ENCODE data around the gene PLEKHA6. TPM values are rescaled to one million over a fixed set of nuclear protein-coding genes. Genes with fewer than 3 reads are reported as not detected.

PLEKHA6 gene
- total and polyA plus RNA-seq, 2 of the 8 experiments (the other 6 are each of a cell fraction or from before 2014, with no cell fraction given), result 4.8 to 20.2 TPM

- Histone ChIP-seq H2BK120ac (replicated peaks; ENCODE audit: low read depth, low read length) (no peak overlapping the region), H2AFZ (ENCODE audit: low read length) (no peak overlapping the region), H2AK5ac (ENCODE audit: low read depth, low read length) (no peak overlapping the region), H2BK5ac (ENCODE audit: low read depth, low read length) (no peak overlapping the region), H3K4me3 (ENCODE audit: extremely low read depth in 1 of 4, insufficient read depth in 2 of 4, low read depth in 3 of 4, low read length in 4 of 4) (no peak overlapping the region), H3K56ac (replicated peaks; ENCODE audit: insufficient read length, low read depth, low read length) (no peak overlapping the region), H3K4me2 (ENCODE audit: insufficient read depth in 1 of 2, low read depth in 2 of 2, low read length in 2 of 2) (no peak overlapping the region), H3K23ac (ENCODE audit: insufficient read length) (no peak overlapping the region), H3K9ac (replicated peaks in 1 of 4; ENCODE audit: extremely low read depth in 1 of 4, low read depth in 3 of 4, low read length in 3 of 4) (no peak overlapping the region), H3K14ac (ENCODE audit: insufficient read length) (no peak overlapping the region), H2BK20ac (ENCODE audit: low read length) (no peak overlapping the region), H3K9me3 (ENCODE audit: insufficient read depth in 2 of 2, low read depth in 1 of 2, low read length in 1 of 2) (no peaks in the 10 kb centered on the region), H3K23me2 (ENCODE audit: low read depth, low read length) (no peaks in the 10 kb centered on the region), H3K27me3 (replicated peaks in 1 of 4; ENCODE audit: control insufficient read depth in 3 of 4, extremely low read depth in 1 of 4, insufficient read depth in 3 of 4, low read length in 3 of 4) (no peaks in the 10 kb centered on the region), H2BK12ac (ENCODE audit: low read depth, low read length) (no peak overlapping the region), H3K36me3 (ENCODE audit: control insufficient read depth in 2 of 4, insufficient read depth in 4 of 4, low read length in 3 of 4) (no peaks in the 10 kb centered on the region), H3K18ac (ENCODE audit: extremely low read depth, low read length) (no peak overlapping the region), H4K20me1 (replicated peaks in 1 of 2; ENCODE audit: control insufficient read depth in 1 of 2, insufficient read depth in 2 of 2, low read length in 2 of 2) (peaks cover 0 to 4% of the 10 kb centered on the region in 2 experiments), H3K4me1 (replicated peaks in 1 of 4; ENCODE audit: control insufficient read depth in 3 of 4, insufficient read depth in 4 of 4, low read length in 3 of 4) (peaks cover 0 to 2% (median 2%) of the 10 kb centered on the region in 4 experiments; a peak in 3 of 7 replicates), H2BK15ac (ENCODE audit: low read length) (no peak overlapping the region), H4K5ac (ENCODE audit: insufficient read length, low read depth, low read length) (no peak overlapping the region), H3K79me2 (ENCODE audit: control insufficient read depth in 1 of 2, insufficient read depth in 2 of 2, low read length in 2 of 2) (no peaks in the 10 kb centered on the region), H4K91ac (replicated peaks; ENCODE audit: insufficient read length, low read length) (no peak overlapping the region), H4K8ac (ENCODE audit: extremely low read depth, insufficient read depth, low read length) (no peak overlapping the region), H3K79me1 (ENCODE audit: low read depth, low read length) (peaks cover 3% of the 10 kb centered on the region; the same call in 1 of the 2 replicates), H3K27ac (ENCODE audit: low read depth, low read length) (no peak overlapping the region), H3K4ac (replicated peaks; ENCODE audit: insufficient read length, low read depth, low read length) (no peak overlapping the region)
- FAIRE-seq (no peak), DNase-seq (ENCODE audit: low read depth in 1 of 2, low spot score in 2 of 2) (no peak)
- POLR2A ChIA-PET (ENCODE audit: partially characterized antibody), result interaction anchor here (0.7 to 1.4 kb wide), 2 partner anchors 8 to 10 kb away, joined by 3 to 4 read pairs; partner anchors contain the start of genes GOLT1A and KISS1
- TF ChIP-seq TEAD4 (IDR thresholded peaks at IDR 0.05; ENCODE audit: low read depth, low read length) (no peak), RFX5 (IDR thresholded peaks at IDR 0.05; ENCODE audit: borderline replicate concordance, low read depth, low read length) (peak; percentile 78)
- CTCF ChIA-PET (ENCODE audit: partially characterized antibody), result interaction anchor here (0.7 to 12.6 kb wide), 19 partner anchors 8 to 335 kb away, joined by 3 to 360 read pairs (median 7); partner anchors contain the start of genes ETNK2, GOLT1A, KISS1 and REN
These were observed 154.2 kb downstream of the PLEKHA6 start for GRCh38 chr1:204205486-204205885.
